Esophagus squamous epithelium (tissue), 4 donors: ENCODE measurements around the gene ZBED5.
"Not testable (repeated sequence)": the region's sequence is repeated elsewhere in the genome, so short reads cannot be mapped to it uniquely, and the experiment has no call there.

Source experiments
- CTCF ChIP-seq, 6 experiments: fragments of 450-650 bp in 4 of 6; fragments of 200-600 bp in 2 of 6; sonication (generic) in 2 of 6; IDR thresholded peaks; one replicate each; pipeline ENCODE4 v1.5.1; 2016 to 2019; ENCODE audit warnings: antibody characterized with exemption in 6 of 6, mild to moderate bottlenecking in 4 of 6, moderate library complexity in 4 of 6
- POLR2A ChIP-seq, 4 donors: fragments of 450-650 bp; IDR thresholded peaks; one replicate each; pipeline ENCODE4 v1.6.1; 2017; ENCODE audit warnings: antibody characterized with exemption in 4 of 4, mild to moderate bottlenecking in 4 of 4, moderate library complexity in 3 of 4

GRCh38 chr11:10890083-10890482, 32.2 kb upstream of the ZBED5 start:
- not testable (repeated sequence) for TF ChIP-seq CTCF, POLR2A (IDR thresholded peaks at IDR 0.05)
